A673 (cell line): ENCODE data around the gene RFX2.

ENCODE experiments used
- EZH2 ChIP-seq: fragments of 200-600 bp; sonication (generic); IDR thresholded peaks from 2 replicates; pipeline ENCODE4 v1.6.1; 2017; ENCODE audit warnings: borderline replicate concordance, low read depth, mild to moderate bottlenecking, mixed read lengths, antibody characterized with exemption, low read length; ENCODE audit not compliant: poor library complexity, severe bottlenecking
- TF ChIP-seq, protein P1 (sequence below): fragments of 300-800, 200-600 bp; sonication (generic); conservative IDR thresholded peaks from 2 replicates; pipeline ENCODE4 v1.5.1; 2017; ENCODE audit warnings: low read depth, mild to moderate bottlenecking, antibody characterized with exemption, low read length, moderate library complexity, mixed read lengths

DNA sequence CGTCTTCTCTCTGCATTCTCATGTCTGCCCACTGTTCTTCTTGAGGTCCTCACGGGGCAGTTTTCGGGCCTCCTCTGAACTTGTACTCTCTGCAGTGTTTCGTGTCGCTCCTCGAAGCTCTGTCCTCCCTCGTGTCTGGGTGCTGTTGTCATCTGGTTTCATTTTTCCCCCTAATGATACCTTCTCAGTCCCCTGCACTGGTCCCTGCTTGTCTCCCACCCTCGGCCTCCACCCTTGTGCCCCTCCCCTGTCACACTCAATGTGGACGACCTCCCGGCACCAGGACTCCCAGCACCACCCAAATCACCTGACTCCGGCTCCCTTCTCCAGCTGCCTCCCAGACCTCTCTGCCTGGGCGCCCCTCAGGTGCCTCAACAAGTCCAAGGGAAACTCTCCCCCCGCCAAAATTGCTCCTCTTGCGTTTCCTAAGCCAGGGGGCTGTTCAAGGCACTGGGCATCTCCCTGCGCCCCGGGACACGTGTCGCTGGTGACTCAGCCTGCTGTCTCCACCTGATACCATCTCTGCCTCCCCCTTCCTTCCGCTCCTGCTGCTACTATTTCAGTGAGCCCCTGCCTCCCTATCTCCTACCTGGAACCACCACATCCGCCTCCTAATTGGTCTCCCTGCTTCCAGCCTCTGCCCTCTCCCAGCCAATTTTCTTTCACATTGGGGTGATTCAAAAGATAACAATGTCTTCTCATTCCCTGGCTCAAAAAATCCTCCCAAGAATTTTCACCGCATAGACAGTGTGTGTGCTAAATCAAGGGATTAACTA, 49.5 kb downstream of the RFX2 start:
- TF ChIP-seq, protein P1, sequence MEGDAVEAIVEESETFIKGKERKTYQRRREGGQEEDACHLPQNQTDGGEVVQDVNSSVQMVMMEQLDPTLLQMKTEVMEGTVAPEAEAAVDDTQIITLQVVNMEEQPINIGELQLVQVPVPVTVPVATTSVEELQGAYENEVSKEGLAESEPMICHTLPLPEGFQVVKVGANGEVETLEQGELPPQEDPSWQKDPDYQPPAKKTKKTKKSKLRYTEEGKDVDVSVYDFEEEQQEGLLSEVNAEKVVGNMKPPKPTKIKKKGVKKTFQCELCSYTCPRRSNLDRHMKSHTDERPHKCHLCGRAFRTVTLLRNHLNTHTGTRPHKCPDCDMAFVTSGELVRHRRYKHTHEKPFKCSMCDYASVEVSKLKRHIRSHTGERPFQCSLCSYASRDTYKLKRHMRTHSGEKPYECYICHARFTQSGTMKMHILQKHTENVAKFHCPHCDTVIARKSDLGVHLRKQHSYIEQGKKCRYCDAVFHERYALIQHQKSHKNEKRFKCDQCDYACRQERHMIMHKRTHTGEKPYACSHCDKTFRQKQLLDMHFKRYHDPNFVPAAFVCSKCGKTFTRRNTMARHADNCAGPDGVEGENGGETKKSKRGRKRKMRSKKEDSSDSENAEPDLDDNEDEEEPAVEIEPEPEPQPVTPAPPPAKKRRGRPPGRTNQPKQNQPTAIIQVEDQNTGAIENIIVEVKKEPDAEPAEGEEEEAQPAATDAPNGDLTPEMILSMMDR: no peak
- no peak for TF ChIP-seq EZH2
